ENCODE data around the gene BAIAP2.

BAIAP2 gene

DNA sequence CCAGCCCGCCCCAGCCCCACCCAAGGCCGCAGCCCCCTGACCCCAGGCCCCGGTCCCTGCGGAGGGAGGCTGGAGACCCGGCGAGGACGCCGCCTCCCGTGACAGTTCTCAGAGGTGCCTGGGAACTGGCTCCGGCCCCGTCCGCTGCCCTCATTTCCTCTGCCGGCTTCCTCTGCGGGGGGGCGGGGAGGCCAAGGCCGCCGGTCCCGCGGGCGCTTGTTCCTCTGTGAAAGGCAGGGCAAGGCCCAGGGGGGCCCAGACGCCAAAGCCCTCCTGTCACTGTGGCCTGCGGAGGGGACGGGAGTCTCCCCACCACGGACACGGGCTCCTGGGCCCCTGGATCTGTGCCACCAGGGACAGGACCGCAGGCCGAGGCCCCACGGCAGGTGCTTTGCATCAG lies 125.4 kb downstream of the BAIAP2 start:
- peak in 6 of 14 donors; percentile 14 to 50 (median 22) for DNase-seq

DNA sequence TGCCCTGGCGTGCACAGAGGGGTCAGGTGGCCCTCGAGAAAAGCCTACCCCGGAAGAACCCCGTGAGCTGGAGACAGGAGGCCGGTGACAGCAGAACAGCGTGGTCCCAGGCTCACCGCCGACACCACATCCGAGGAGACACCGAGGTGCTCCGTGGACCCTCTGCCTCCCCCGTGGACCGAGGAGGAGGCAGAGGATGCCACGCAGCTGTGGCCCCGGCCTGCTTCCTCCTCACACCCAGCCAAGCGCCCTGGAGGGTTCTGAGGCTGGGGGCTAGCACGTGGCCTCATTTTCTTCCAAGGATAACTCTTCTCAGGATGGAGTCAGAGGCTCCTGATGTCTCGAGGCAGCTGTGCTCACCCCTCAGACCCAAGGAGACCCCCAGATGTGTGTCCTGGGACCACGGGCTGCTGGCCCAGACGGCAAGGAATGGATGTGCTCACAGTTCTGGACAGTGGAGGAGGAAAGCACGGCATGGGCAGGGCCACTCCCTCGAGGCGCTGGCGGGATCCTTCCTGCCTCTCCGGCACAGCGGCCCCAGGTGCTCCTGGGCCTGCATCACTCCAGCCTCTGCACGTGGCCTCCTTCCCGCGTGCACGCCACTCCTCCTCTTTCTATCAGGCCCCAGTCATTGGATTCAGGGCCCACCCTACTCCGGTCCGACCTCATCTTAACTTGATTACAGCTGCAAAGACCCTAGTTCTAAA lies 125.9 kb downstream of the BAIAP2 start:
- no peak for DNase-seq

DNA sequence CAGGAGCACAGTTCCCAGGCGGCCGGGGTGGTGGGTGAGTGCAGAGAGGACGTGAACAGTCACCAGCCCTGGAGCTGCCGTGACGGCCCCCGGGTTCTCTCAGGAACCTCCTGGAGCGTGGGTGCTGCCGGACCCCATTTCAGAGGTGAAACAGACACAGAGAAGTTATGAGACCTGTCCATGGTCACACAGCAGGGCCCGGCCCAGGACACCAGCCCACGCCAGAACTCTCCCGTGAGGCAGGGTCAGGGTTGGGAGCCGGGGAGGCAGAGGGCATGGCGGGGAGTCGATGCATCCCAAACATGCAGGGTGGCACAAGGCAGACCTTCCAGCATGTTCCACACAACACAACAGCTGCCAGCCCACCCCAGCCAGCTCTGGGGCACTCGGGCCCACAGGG lies 126.6 kb downstream of the BAIAP2 start:
- no peak for DNase-seq

DNA sequence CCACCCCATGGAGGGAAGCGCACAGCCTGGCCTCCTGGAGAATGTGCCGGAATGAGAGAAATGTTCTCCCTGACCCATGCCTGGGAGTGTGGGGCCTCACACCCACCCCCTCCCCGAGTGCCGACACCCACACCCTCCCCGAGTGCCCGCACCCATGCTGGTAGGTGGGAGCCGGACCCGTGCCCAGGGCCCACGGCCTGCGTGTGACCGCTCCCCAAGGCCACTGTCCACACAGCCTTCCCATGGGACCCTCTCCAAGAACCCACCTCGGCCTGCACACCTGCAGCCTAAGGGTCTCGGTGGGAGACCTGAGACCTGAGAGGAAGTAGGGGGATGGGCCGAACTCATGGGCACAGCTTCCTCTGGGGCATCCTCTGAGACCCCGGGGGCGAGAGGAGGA lies 127.0 kb downstream of the BAIAP2 start:
- no peak for DNase-seq

DNA sequence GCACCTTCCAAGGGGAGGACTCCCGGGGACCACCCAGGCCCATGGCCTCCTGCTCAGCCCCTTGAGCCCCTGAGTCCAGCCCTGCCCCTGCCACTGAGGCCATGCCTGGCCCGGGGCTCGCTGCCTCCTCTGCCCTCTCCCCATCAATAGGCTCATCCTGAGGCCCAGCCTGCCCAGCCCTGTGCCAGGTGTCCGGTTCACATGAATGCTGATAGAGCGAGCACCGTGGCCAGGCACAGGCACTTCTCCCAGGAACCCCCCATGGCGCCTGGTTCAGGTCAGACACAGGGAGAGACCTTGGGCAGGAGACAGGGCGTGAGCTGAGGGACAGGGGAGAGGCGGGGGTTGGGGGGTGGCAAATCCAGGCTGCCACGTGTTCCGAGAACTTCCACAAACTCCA lies 127.5 kb downstream of the BAIAP2 start:
- DNase-seq: no peak

DNA sequence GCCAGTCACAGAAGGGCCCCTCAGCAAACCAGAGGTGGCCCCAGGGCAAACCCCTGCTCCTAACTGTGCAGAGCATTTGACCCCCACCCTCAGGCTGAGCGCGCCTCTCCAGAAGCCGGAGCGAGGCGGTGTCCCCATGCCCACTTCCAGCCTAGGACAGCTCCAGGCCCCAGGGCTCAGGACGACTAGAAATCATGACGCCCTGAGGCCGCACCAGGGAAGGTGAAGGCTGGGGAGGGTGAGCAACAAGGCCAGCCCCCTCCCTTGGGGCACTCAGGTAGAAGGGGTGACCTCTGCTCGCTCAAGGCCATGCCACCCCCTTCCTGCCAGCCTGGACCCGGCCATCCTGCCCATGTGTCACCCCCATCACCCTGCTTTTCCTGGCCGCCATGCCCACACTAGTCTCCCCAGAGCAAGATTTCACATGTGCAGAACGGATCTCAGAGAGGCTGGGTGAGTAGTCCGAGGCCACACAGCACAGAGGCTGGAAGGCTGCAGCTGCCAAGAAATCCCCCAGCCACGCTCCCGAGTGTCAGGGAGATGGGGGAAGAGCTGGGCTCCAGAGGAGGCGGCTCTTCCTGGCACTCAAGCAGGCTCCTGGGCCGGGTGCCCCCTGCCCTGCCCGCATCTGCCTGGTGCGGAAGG lies 128.2 kb downstream of the BAIAP2 start:
- DNase-seq: no peak

DNA sequence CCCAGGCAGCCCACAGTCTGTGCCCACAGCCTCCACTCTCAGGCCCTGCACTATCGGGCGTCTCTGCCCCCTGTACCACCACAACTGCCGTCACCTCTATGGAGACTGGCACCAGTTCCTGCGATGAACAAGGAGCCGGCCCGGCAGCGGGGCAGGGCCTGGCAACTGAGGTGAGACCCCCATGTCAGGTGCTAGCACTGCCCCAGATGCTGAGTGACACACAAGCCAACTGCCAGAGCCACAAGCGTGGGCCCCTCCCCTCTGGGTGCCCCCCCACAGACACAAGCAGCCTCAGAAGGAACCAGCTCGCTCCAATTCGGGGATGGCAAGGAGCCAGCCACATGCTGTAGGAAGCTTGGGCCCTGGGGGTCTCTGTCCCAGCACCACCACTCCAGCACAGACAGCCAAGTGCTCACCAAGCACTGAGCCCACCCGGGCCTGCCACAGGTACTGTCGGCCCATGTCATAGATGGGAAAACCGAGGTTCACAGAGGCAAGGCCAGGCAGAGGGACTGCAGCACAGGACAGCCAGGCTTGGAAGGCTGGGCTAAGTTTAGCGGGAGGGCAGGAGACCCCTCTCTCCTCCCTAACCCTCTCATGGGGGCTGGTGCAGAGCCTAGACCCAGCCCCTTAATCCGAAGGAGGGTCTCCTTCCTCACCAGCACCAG lies 128.9 kb downstream of the BAIAP2 start:
- DNase-seq: no peak

DNA sequence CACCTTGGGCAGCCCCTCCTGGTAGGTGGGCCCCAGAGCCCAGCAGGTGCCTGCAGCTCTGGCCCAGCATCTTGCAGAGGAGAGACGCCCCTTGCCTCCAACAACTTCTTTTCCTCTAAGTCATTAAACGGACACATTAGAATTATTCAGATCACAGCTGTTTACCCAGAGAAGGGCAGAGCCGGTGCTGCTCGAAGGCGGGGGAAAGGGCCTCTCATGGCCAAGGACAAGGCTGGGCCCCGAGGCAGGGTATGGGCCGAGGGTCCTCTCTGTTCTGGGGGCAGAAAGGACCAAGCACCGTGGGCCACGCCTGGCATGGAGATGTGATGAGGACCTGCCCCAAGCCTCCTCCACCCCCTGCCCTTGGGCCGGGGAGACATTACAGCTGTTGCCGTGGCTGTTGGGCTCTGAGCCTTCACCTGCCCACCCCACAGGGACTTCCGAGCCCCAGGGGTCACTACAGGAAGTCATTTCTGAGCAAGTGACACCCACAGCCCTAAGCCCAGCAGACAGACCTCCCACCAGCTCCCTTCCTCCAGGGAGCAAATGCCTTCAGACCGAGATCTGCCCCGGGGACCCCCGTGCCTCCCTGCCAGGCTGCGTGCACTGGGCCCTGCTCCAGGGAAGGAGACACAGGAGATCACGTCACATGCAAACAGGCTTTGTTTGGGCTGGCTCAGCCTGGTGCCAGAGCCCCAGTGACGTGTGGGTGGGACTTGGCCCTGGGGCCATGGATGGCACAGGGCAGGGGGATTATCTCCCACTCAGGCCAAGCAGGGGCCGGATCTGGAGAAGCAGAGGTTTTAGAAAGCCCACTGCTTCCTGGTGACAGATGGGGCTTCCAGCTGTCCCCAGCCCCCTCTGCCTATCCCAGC lies 129.7 kb downstream of the BAIAP2 start:
- peak in 12 of 14 donors; percentile 29 to 84 (median 67) for DNase-seq

DNA sequence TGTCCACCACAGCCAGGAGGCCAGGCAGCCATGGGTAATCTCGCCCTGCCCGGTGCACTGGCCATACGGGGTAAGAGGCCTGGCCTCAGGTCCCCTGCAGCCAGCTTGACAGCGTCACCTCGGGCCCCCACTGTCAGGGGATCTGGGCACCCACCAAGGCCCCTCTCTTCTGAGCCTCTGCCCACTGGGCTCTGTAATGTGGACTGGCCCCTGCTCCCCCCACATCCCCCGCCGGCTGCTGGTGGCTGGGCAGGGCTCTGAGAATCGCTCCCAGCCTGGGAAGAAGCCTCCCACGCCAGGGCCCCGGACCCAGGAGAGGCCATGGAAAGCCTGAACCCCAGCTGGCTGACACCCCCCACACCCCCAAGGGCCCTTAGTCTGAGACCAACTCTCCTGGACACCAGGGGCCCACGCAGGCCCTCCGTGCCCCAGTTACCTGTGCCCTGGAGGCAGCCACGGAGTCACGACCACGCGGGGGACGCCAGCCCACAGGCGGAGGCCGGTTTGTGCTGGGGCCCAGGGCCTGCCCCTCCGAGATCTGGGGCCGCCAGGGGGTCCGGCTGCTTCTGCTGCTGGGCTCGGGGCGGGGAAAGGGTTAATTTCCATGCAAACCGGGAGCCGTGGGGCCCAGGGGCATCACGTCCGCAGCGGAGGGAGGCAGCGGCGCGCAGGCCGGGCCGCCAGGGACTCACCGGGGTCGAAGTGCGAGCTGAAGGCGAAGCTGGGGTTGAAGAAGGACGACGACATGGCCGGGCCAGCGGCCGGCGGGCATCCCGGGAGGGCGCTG lies 130.5 kb downstream of the BAIAP2 start, which contains the start of gene PVALEF:
TSS of gene PVALEF (plus strand) at position 262 of the 787 bp plus-strand sequence. CDS start 15,720 bp downstream, outside the sequence.
- DNase-seq: peak in 9 of 14 donors; percentile 35 to 84 (median 68)

DNA sequence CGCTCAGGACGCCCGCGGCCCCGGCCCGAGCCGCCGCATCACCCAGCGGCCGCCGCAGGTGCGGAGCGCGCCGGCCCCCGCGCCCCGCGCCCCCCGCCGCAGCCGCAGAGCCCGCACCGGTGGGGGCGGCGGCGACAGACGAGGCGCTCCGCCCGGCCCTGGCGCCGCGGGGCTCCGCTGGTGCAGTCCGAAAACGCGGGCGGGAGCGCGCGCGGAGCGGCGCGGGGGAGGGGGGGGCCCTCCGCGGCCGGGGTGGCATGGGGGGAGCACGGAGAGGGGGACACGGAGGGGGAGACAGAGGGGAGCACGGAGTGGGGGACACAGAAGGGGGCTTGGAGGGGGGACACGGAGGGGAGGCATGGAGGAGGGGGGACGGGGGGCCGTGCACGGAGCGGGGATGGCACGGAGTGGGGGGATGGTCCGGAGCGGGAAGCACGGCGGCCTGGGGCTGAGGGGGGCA lies 131.1 kb downstream of the BAIAP2 start, which contains the start of gene AATK:
TSS of gene AATK (minus strand) at position 189 of the 460 bp plus-strand sequence. CDS start 229 bp downstream, outside the sequence.
- peak in 2 of 14 donors; percentile 26 to 40 for DNase-seq

Measured in C1 segment of cervical spinal cord (tissue), 14 donors.